ENCODE results near the gene SLIT3.

DNA sequence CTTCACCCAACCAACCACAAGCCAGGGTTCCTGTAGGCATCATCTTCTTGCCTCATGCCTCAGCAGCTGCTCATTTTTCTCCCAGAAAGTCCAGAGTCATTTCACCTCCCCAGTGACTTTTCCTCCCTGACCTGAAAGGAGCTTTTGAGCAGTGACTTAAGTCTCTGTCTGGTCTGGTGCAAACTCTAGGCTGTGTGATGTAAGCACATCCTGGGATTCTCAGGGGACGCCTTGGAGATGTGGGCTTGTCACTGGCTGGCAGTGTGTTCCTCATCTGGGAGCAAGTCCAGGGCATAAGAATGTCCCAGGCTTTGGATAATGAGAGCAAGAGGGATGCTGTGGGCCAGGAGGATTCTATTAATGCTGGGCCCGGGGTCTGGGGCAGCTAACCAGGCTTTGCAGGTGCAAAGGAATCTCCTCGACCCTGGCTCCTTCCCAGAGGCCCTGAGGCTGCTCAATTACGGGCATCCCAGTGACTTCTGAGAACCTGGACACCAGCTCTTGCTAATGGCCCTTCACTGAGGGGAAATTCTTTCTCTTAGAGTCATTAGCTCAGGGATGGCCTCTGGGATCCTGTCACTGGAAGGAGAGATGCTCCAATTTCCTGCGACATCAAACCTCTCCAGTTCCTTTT lies 510.8 kb downstream of the SLIT3 start:
- TF ChIP-seq, protein P1, sequence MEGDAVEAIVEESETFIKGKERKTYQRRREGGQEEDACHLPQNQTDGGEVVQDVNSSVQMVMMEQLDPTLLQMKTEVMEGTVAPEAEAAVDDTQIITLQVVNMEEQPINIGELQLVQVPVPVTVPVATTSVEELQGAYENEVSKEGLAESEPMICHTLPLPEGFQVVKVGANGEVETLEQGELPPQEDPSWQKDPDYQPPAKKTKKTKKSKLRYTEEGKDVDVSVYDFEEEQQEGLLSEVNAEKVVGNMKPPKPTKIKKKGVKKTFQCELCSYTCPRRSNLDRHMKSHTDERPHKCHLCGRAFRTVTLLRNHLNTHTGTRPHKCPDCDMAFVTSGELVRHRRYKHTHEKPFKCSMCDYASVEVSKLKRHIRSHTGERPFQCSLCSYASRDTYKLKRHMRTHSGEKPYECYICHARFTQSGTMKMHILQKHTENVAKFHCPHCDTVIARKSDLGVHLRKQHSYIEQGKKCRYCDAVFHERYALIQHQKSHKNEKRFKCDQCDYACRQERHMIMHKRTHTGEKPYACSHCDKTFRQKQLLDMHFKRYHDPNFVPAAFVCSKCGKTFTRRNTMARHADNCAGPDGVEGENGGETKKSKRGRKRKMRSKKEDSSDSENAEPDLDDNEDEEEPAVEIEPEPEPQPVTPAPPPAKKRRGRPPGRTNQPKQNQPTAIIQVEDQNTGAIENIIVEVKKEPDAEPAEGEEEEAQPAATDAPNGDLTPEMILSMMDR (IDR thresholded peaks at IDR 0.05) = no peak
- TF ChIP-seq POLR2AphosphoS5 (IDR thresholded peaks at IDR 0.05) (no peak), EP300 (IDR thresholded peaks at IDR 0.05) (no peak), POLR2A (IDR thresholded peaks at IDR 0.05) (no peak)

Data from stomach (tissue), 4 donors.